Caco-2 (cell line): ENCODE results near the gene ADARB1. TPM values are rescaled to one million over a fixed set of nuclear protein-coding genes. Genes with fewer than 3 reads are reported as not detected.
"Not testable (repeated sequence)": the region's sequence is repeated elsewhere in the genome, so short reads cannot be mapped to it uniquely, and the experiment has no call there.

Experiments used
- BruUV-seq: library from RNA; stranded (reverse); fragments of 400-500 nt; replicated peaks from 2 replicates; lab custom pipeline; 2021; lab: Mats Ljungman, UMichigan
- CTCF ChIA-PET: fragments of 300-600 bp; sonication (Branson Sonifier 250); formaldehyde crosslinking; loops from one replicate; lab custom pipeline; 2022; ENCODE audit warnings: antibody characterized with exemption; lab: Charles Lee
- POLR2A ChIA-PET: fragments of 300-600 bp; sonication (Branson Sonifier 250); formaldehyde crosslinking; loops from one replicate; lab custom pipeline; 2022; ENCODE audit warnings: antibody characterized with exemption; lab: Charles Lee
- DNase-seq, 2 experiments: peaks; one replicate each; pipeline versions ENCODE4 v3.0.0 to v3.0.0-alpha.2; 2020 to 2022
- H3K27me3 ChIP-seq: replicated peaks from 2 replicates; pipeline ENCODE4 v1.6.0; 2011; ENCODE audit warnings: low read length; ENCODE audit not compliant: control insufficient read depth, insufficient read depth
- H3K36me3 ChIP-seq: 2 replicates; pipeline ENCODE4 v1.5.1; 2011; ENCODE audit warnings: low read length; ENCODE audit not compliant: control insufficient read depth, insufficient read depth
- H3K4me1 ChIP-seq: fragments of 250-450 bp; sonication (Bioruptor Pico); 2 replicates; pipeline ENCODE4 v1.5.1; 2020; ENCODE audit warnings: mild to moderate bottlenecking
- H3K4me3 ChIP-seq: 2 replicates; pipeline ENCODE4 v1.5.1; 2011; ENCODE audit warnings: low read depth, mild to moderate bottlenecking, control low read depth, low read length
- H3K9me3 ChIP-seq: fragments of 250-450 bp; sonication (Bioruptor Pico); 2 replicates; pipeline ENCODE4 v1.5.1; 2020; ENCODE audit warnings: mild to moderate bottlenecking, moderate library complexity
- H3K27ac Mint-ChIP-seq: one replicate; pipeline ENCODE4 v1.8.0; 2022; ENCODE audit warnings: mixed read lengths; ENCODE audit not compliant: unreplicated experiment
- H3K27me3 Mint-ChIP-seq: one replicate; pipeline ENCODE4 v1.8.0; 2022; ENCODE audit warnings: mixed read lengths; ENCODE audit not compliant: insufficient read depth, unreplicated experiment
- H3K36me3 Mint-ChIP-seq: one replicate; pipeline ENCODE4 v1.8.0; 2022; ENCODE audit warnings: mild to moderate bottlenecking, mixed read lengths; ENCODE audit not compliant: insufficient read depth, unreplicated experiment
- H3K4me1 Mint-ChIP-seq: one replicate; pipeline ENCODE4 v1.8.0; 2022; ENCODE audit warnings: low read depth, mixed read lengths; ENCODE audit not compliant: unreplicated experiment
- H3K4me3 Mint-ChIP-seq: one replicate; pipeline ENCODE4 v1.8.0; 2022; ENCODE audit warnings: mild to moderate bottlenecking, moderate library complexity, mixed read lengths; ENCODE audit not compliant: unreplicated experiment
- H3K9me3 Mint-ChIP-seq: one replicate; pipeline ENCODE4 v1.8.0; 2022; ENCODE audit warnings: mixed read lengths; ENCODE audit not compliant: unreplicated experiment
- CTCF ChIP-seq, 2 experiments: fragments of 200-600 bp in 1 of 2; IDR thresholded peaks; 1 replicate in 1 of 2; 2 replicates in 1 of 2; pipeline versions ENCODE4 v1.5.1 to v1.8.0; 2011 to 2022; ENCODE audit warnings: antibody characterized with exemption in 1 of 2, control low read depth in 1 of 2, inconsistent platforms in 1 of 2, low read depth in 1 of 2, low read length in 1 of 2, mild to moderate bottlenecking in 1 of 2, moderate library complexity in 1 of 2; ENCODE audit not compliant: insufficient read depth in 1 of 2, severe bottlenecking in 1 of 2, unreplicated experiment in 1 of 2
- intact Hi-C: fragments of 100-400 bp; cut with micrococcal nuclease; formaldehyde crosslinking; loops from one replicate; pipeline ENCODE4 v1.10.0; 2022; ENCODE audit not compliant: unreplicated experiment
- total RNA-seq: library from RNA; stranded (reverse); gene quantifications from 2 replicates; pipeline ENCODE4 v1.2.3, GENCODE V29; 2022

ADARB1 gene
- total RNA-seq, 1 experiment from 2014 or later, result 25.4 TPM

- no peaks in the 10 kb centered on the region for H3K27me3 ChIP-seq
- ChIA-PET POLR2A (no interaction called here), CTCF (interaction anchor here (1.0 to 3.1 kb wide), 3 partner anchors 8 to 182 kb away, joined by 3 to 18 read pairs (median 3); no protein-coding TSS in a partner anchor)
- H3K4me1 ChIP-seq, result no peaks in the 10 kb centered on the region
- no peak for TF ChIP-seq CTCF (IDR thresholded peaks at IDR 0.05; ENCODE audit: insufficient read depth in 1 of 2, low read depth in 1 of 2, low read length in 1 of 2, severe bottlenecking in 1 of 2, unreplicated experiment in 1 of 2)
- no peak for DNase-seq
- BruUV-seq, result no TSS peak
- Mint-ChIP-seq H3K27me3 (no peaks in the 10 kb centered on the region), H3K9me3 (no peaks in the 10 kb centered on the region), H3K36me3 (peaks cover 19% of the 10 kb centered on the region), H3K4me3 (no peak overlapping the region), H3K4me1 (no peaks in the 10 kb centered on the region), H3K27ac (no peak overlapping the region)
- no peaks in the 10 kb centered on the region for H3K9me3 ChIP-seq
- H3K4me3 ChIP-seq, result no peak overlapping the region
- no peaks in the 10 kb centered on the region for H3K36me3 ChIP-seq
- intact Hi-C loops, result no loop called here
Measured at GRCh38 chr21:45130324-45130774, 56.0 kb downstream of the ADARB1 start.

- intact Hi-C loops, result no loop called here
- H3K27me3 Mint-ChIP-seq, result no peaks in the 10 kb centered on the region
- peaks cover 21% of the 10 kb centered on the region for H3K36me3 Mint-ChIP-seq
- Histone ChIP-seq H3K4me3 (no peak overlapping the region), H3K27me3 (no peaks in the 10 kb centered on the region), H3K9me3 (no peaks in the 10 kb centered on the region), H3K4me1 (no peaks in the 10 kb centered on the region), H3K36me3 (no peaks in the 10 kb centered on the region)
- no peak for DNase-seq
- BruUV-seq, result no TSS peak
- TF ChIP-seq CTCF (IDR thresholded peaks at IDR 0.05; ENCODE audit: insufficient read depth in 1 of 2, low read depth in 1 of 2, low read length in 1 of 2, severe bottlenecking in 1 of 2, unreplicated experiment in 1 of 2), result no peak
- H3K27ac Mint-ChIP-seq, result no peak overlapping the region
- ChIA-PET CTCF (no interaction called here), POLR2A (no interaction called here)
- no peaks in the 10 kb centered on the region for H3K4me1 Mint-ChIP-seq
- H3K4me3 Mint-ChIP-seq, result no peak overlapping the region
- H3K9me3 Mint-ChIP-seq, result no peaks in the 10 kb centered on the region
Measured at GRCh38 chr21:45131537-45131999, 57.2 kb downstream of the ADARB1 start.

GRCh38 chr21:45132841-45133573 is 58.6 kb downstream of the ADARB1 start:
- H3K4me1 Mint-ChIP-seq, result no peaks in the 10 kb centered on the region

GRCh38 chr21:45133574-45134278 is 59.3 kb downstream of the ADARB1 start:
- peaks cover 28% of the 10 kb centered on the region for H3K36me3 Mint-ChIP-seq
- intact Hi-C loops, result not testable (repeated sequence)

More at GRCh38 chr21:45132841-45133573, 58.6 kb downstream of the ADARB1 start:
- H3K9me3 Mint-ChIP-seq, result no peaks in the 10 kb centered on the region
- no peak overlapping the region for H3K27ac Mint-ChIP-seq
- H3K4me1 ChIP-seq, result peaks cover 4% of the 10 kb centered on the region
- H3K36me3 ChIP-seq, result no peaks in the 10 kb centered on the region
- no peak overlapping the region for H3K4me3 Mint-ChIP-seq
- ChIA-PET POLR2A (no interaction called here), CTCF (interaction anchor here (0.6 kb wide), 1 partner anchor 250 kb away, joined by 7 read pairs; no protein-coding TSS in a partner anchor)
- H3K4me3 ChIP-seq, result no peak overlapping the region
- intact Hi-C loops, result no loop called here
- no peaks in the 10 kb centered on the region for H3K9me3 ChIP-seq
- no TSS peak for BruUV-seq
- no peaks in the 10 kb centered on the region for H3K27me3 Mint-ChIP-seq
- no peaks in the 10 kb centered on the region for H3K27me3 ChIP-seq
- H3K36me3 Mint-ChIP-seq, result peaks cover 28% of the 10 kb centered on the region
- no peak for TF ChIP-seq CTCF (IDR thresholded peaks at IDR 0.05; ENCODE audit: insufficient read depth in 1 of 2, low read depth in 1 of 2, low read length in 1 of 2, severe bottlenecking in 1 of 2, unreplicated experiment in 1 of 2)
- no peak for DNase-seq

More at GRCh38 chr21:45133574-45134278, 59.3 kb downstream of the ADARB1 start:
- H3K27me3 ChIP-seq, BruUV-seq, CTCF ChIA-PET, H3K27ac Mint-ChIP-seq, POLR2A ChIA-PET, H3K27me3 Mint-ChIP-seq, H3K9me3 ChIP-seq, H3K4me1 Mint-ChIP-seq, H3K9me3 Mint-ChIP-seq, DNase-seq, H3K4me3 ChIP-seq, H3K36me3 ChIP-seq, H3K4me3 Mint-ChIP-seq: not testable (repeated sequence)
- H3K4me1 ChIP-seq, result peaks cover 10% of the 10 kb centered on the region
